ENCODE results near the gene TEX101. TPM values are rescaled to one million over a fixed set of nuclear protein-coding genes. Genes with fewer than 3 reads are reported as not detected.

TEX101 gene, protein sequence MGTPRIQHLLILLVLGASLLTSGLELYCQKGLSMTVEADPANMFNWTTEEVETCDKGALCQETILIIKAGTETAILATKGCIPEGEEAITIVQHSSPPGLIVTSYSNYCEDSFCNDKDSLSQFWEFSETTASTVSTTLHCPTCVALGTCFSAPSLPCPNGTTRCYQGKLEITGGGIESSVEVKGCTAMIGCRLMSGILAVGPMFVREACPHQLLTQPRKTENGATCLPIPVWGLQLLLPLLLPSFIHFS
- total RNA-seq: not detected in 2 replicates

DNA sequence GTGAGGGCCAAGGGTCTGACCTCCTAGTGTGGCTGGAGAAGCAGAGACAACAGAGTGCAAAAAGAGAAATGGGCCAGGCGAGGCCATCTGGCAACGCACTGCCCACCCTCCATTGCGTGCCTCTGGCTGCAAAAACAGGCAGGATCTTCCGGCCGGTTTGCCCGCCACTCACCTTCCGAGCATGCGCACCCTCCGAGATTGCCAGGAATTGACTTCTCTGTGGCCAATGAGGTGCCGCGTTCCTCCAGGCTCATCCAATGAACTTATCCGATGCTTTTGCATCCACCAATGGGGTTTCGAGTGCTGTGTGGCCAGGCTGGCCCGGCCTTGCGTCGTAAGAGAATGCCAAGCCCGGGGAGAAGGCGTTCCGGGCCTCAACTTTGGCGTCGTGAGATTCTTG lies at the start of gene TEX101:
Gene TEX101 (plus strand): TSS at position 337 of the 400 bp plus-strand sequence. CDS start 1,030 bp downstream, outside the sequence.

DNA sequence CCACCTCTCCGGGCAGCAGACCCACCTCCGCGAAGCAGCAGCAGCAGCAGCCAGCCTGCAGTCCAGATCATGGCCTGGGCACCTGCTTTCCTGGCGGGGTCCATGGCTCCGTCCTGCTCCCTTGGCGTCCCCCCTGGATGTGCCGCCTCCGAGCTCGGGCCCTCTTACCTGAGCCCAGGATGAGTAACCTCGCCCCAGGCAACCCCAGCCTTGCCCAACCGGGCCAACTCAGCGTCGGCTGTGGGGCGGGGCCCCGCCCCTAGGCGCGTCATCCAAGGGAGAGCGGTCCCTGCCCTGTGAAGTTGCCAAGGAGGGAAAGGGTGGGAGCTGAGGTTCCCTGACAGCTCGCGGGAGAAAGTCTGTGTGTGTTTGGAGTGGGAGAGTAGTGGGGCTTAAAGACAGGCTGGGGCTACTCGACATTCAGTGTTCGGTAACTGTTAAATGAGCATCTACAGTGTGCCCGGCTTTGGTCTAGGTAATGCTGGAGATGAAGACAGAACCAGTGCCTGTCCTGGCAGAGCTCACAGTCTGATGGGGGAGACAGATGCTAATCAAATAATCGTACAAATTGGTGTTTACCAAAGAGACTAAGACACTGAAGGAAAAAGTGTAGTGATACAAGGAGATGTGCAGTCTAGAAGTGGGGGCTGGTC lies 50.9 kb downstream of the TEX101 start, which contains the start of gene LYPD3:
Gene LYPD3 (minus strand): TSS at position 141 of the 653 bp plus-strand sequence. CDS start 37 bp downstream, at position 104.

Other genes starting within 250 kb of the TEX101 start
- gene PSG5, start 228.4 kb upstream of the TEX101 start, total RNA-seq: 0.66 and 5.3 TPM in 2 replicates
- gene PSG4, start 209.3 kb upstream of the TEX101 start, total RNA-seq: 0.29 and 2.8 TPM in 2 replicates
- gene PSG9, start 145.4 kb upstream of the TEX101 start, total RNA-seq: 0.43 TPM in 1 of 2 replicates, not detected in the other
- not detected in 2 replicates for gene CD177, start 61.2 kb upstream of the TEX101 start, total RNA-seq
- gene LYPD3, start 50.7 kb downstream of the TEX101 start, total RNA-seq: 0.43 TPM in 1 of 2 replicates, not detected in the other
- gene PHLDB3, start 89.9 kb downstream of the TEX101 start, total RNA-seq: 10.9 and 13.2 TPM in 2 replicates
- gene ETHE1, start 112.3 kb downstream of the TEX101 start, total RNA-seq: 49.2 and 93.6 TPM in 2 replicates
- 0.14 and 0.44 TPM in 2 replicates for gene ZNF575, start 118.3 kb downstream of the TEX101 start, total RNA-seq
- gene XRCC1, start 160.6 kb downstream of the TEX101 start, total RNA-seq: 14.9 and 58.7 TPM in 2 replicates
- 0.66 and 2.4 TPM in 2 replicates for gene PINLYP, start 160.9 kb downstream of the TEX101 start, total RNA-seq
- gene IRGQ, start 181.2 kb downstream of the TEX101 start, total RNA-seq: 22.8 and 38.9 TPM in 2 replicates
- 7.7 and 11.3 TPM in 2 replicates for gene ZNF576, start 181.7 kb downstream of the TEX101 start, total RNA-seq
- gene SRRM5, start 197.2 kb downstream of the TEX101 start, total RNA-seq: 0.22 TPM in 1 of 2 replicates, not detected in the other
- gene ZNF428, start 204.7 kb downstream of the TEX101 start, total RNA-seq: 20.9 and 25.2 TPM in 2 replicates
- 0.88 and 2.1 TPM in 2 replicates for gene CADM4, start 225.0 kb downstream of the TEX101 start, total RNA-seq